Testis (tissue), 2 donors: ENCODE measurements around the gene NRCAM.

Source experiments
- CTCF ChIP-seq, 3 experiments: fragments of 450-650 bp in 2 of 3; fragments of 200-600 bp in 1 of 3; sonication (generic) in 1 of 3; IDR thresholded peaks; one replicate each; pipeline ENCODE4 v1.5.1; 2016 to 2019; ENCODE audit warnings: antibody characterized with exemption in 3 of 3, mild to moderate bottlenecking in 2 of 3, moderate library complexity in 1 of 3
- POLR2A ChIP-seq: fragments of 450-650 bp; IDR thresholded peaks from one replicate; pipeline ENCODE4 v1.6.1; 2017; ENCODE audit warnings: antibody characterized with exemption, mild to moderate bottlenecking, moderate library complexity

- peak in 2 of 3 experiments; percentile 20 to 29 for TF ChIP-seq CTCF (IDR thresholded peaks at IDR 0.05)
- no peak for TF ChIP-seq POLR2A
These were observed 3.5 kb downstream of the NRCAM start for GRCh38 chr7:108452707-108453106.
